Measurements from ENCODE around the gene TRIM31.

TRIM31 gene

DNA sequence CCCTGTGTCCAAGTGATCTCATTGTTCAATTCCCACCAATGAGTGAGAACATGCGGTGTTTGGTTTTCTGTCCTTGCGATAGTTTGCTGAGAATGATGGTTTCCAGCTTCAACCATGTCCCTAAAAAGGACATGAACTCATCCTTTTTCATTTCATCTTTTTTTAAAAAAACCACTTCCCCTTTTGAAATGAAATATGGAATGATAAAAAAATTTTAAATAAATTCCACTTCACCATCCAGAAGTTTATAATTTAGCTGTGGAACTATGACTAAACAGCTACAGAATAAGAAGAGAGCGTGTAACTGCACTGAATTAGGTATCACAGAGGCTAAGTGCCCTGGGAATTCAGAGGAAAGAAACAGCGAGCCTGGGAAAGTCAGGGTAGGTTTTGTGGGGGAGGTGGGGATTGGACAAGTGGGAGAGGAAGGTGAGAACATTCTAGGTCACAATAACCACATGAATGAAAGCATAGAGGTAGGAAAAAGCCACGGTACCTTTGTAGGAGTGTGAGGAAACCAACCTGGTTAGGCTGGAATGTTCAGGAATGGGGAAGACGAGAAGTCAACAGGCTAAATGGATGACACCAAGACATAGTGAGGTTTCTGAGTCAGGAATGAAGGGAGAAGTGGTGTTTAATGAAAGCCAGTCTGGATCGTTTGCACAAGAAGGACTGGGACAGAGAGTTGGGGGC is 37.1 kb upstream of the TRIM31 start:
- H2AFZ ChIP-seq (ENCODE audit: low read length), result no peak overlapping the region
- H3K4me3 ChIP-seq (ENCODE audit: low read length), result no peak overlapping the region
- no peak overlapping the region for H3K4me2 ChIP-seq (ENCODE audit: low read depth, low read length)
- no peaks in the 10 kb centered on the region for H3K4me1 ChIP-seq (ENCODE audit: low read length)
- H3K27me3 ChIP-seq (replicated peaks; ENCODE audit: insufficient read depth, low read length), result 0 out of 2 replicates have a peak, but pooled peaks cover 8% of the 10 kb centered on the region
- H3K36me3 ChIP-seq (replicated peaks; ENCODE audit: insufficient read depth, low read length), result no peaks in the 10 kb centered on the region
- no peaks in the 10 kb centered on the region for H3F3A ChIP-seq (ENCODE audit: insufficient read depth, low read length)
- H3K79me2 ChIP-seq (ENCODE audit: low read length), result no peaks in the 10 kb centered on the region
- H3K27ac ChIP-seq (ENCODE audit: low read length), result no peak overlapping the region
- H3K9me3 ChIP-seq (replicated peaks; ENCODE audit: insufficient read depth, low read length), result no peaks in the 10 kb centered on the region
- TF ChIP-seq, protein P1, sequence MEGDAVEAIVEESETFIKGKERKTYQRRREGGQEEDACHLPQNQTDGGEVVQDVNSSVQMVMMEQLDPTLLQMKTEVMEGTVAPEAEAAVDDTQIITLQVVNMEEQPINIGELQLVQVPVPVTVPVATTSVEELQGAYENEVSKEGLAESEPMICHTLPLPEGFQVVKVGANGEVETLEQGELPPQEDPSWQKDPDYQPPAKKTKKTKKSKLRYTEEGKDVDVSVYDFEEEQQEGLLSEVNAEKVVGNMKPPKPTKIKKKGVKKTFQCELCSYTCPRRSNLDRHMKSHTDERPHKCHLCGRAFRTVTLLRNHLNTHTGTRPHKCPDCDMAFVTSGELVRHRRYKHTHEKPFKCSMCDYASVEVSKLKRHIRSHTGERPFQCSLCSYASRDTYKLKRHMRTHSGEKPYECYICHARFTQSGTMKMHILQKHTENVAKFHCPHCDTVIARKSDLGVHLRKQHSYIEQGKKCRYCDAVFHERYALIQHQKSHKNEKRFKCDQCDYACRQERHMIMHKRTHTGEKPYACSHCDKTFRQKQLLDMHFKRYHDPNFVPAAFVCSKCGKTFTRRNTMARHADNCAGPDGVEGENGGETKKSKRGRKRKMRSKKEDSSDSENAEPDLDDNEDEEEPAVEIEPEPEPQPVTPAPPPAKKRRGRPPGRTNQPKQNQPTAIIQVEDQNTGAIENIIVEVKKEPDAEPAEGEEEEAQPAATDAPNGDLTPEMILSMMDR (IDR thresholded peaks at IDR 0.05; ENCODE audit: low read length), result no peak
- TF ChIP-seq EZH2phosphoT487 (IDR thresholded peaks at IDR 0.05; ENCODE audit: low read length) (no peak), EZH2 (optimal IDR thresholded peaks at IDR 0.05; ENCODE audit: low read depth, low read length) (no peak)
- no peak for DNase-seq
- no peaks in the 10 kb centered on the region for H4K20me1 ChIP-seq (ENCODE audit: insufficient read depth, low read length)
- H3K9ac ChIP-seq (ENCODE audit: low read length), result no peak overlapping the region
- H3K9me2 ChIP-seq (replicated peaks; ENCODE audit: insufficient read depth, low read length), result no peaks in the 10 kb centered on the region

DNA sequence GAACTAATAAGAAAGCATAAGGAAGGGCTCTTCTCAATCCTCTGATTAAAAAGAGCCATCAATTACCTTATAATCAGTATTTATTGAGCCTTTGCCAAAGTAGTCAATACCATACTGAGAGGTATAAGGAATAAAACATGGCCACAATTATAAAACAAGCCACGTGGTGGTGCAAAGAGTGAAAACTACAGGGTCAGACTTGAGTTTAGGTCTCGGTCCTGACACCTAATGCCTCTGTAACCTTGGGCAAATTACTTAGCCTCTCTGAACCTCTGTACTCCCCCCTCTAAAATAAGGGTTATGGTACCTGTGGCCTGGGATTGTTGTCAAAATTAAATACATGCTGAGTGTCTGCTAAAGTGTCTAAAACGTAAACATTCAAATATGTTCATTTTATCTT is 36.3 kb upstream of the TRIM31 start:
- Histone ChIP-seq H3K4me1 (ENCODE audit: low read length) (no peaks in the 10 kb centered on the region), H3K4me3 (ENCODE audit: low read length) (no peak overlapping the region), H4K20me1 (ENCODE audit: insufficient read depth, low read length) (no peaks in the 10 kb centered on the region), H3K4me2 (ENCODE audit: low read depth, low read length) (no peak overlapping the region), H3K79me2 (ENCODE audit: low read length) (no peaks in the 10 kb centered on the region), H3K27me3 (replicated peaks; ENCODE audit: insufficient read depth, low read length) (0 out of 2 replicates have a peak, but pooled peaks cover 5% of the 10 kb centered on the region), H3K36me3 (replicated peaks; ENCODE audit: insufficient read depth, low read length) (no peaks in the 10 kb centered on the region), H2AFZ (ENCODE audit: low read length) (no peak overlapping the region), H3F3A (ENCODE audit: insufficient read depth, low read length) (no peaks in the 10 kb centered on the region), H3K27ac (ENCODE audit: low read length) (no peak overlapping the region), H3K9ac (ENCODE audit: low read length) (no peak overlapping the region), H3K9me2 (replicated peaks; ENCODE audit: insufficient read depth, low read length) (no peaks in the 10 kb centered on the region), H3K9me3 (replicated peaks; ENCODE audit: insufficient read depth, low read length) (no peaks in the 10 kb centered on the region)
- TF ChIP-seq EZH2phosphoT487 (IDR thresholded peaks at IDR 0.05; ENCODE audit: low read length), result no peak
- DNase-seq, result no peak

DNA sequence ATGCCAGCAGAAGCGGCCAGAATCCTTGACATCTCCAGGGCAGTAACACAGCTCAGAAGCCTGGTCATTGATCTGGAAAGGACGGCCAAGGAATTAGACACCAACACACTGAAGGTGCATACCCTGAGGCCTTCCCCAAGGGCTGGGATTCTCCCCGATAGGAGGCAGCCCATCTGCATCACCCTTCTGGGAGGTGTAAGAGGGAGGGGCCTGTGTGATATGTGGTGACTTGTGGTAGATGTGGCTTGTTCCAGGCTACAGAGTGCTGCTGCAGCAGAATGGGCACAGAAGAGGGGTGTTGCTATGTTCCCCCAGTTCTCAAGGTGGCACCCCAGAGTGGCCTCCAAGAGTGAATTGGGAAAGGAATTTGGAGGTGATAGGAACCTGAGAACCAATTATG is 34.2 kb upstream of the TRIM31 start:
- no peaks in the 10 kb centered on the region for H3K9me2 ChIP-seq (replicated peaks; ENCODE audit: insufficient read depth, low read length)
- H3K4me2 ChIP-seq (ENCODE audit: low read depth, low read length), result no peak overlapping the region
- H4K20me1 ChIP-seq (ENCODE audit: insufficient read depth, low read length), result no peaks in the 10 kb centered on the region
- no peak overlapping the region for H2AFZ ChIP-seq (ENCODE audit: low read length)
- no peaks in the 10 kb centered on the region for H3K36me3 ChIP-seq (replicated peaks; ENCODE audit: insufficient read depth, low read length)
- no peak overlapping the region for H3K27ac ChIP-seq (ENCODE audit: low read length)
- TF ChIP-seq, protein P1 (IDR thresholded peaks at IDR 0.05; ENCODE audit: low read length), result no peak
- no peak for TF ChIP-seq EZH2 (optimal IDR thresholded peaks at IDR 0.05; ENCODE audit: low read depth, low read length)
- TF ChIP-seq EZH2phosphoT487 (IDR thresholded peaks at IDR 0.05; ENCODE audit: low read length), result no peak
- no peak overlapping the region for H3K4me3 ChIP-seq (ENCODE audit: low read length)
- no peaks in the 10 kb centered on the region for H3K4me1 ChIP-seq (ENCODE audit: low read length)
- no peaks in the 10 kb centered on the region for H3F3A ChIP-seq (ENCODE audit: insufficient read depth, low read length)
- no peak overlapping the region for H3K9ac ChIP-seq (ENCODE audit: low read length)
- H3K9me3 ChIP-seq (replicated peaks; ENCODE audit: insufficient read depth, low read length), result no peaks in the 10 kb centered on the region
- H3K27me3 ChIP-seq (replicated peaks; ENCODE audit: insufficient read depth, low read length), result peaks cover 9% of the 10 kb centered on the region; the same call in 1 of the 2 replicates
- no peaks in the 10 kb centered on the region for H3K79me2 ChIP-seq (ENCODE audit: low read length)
- no peak for DNase-seq

DNA sequence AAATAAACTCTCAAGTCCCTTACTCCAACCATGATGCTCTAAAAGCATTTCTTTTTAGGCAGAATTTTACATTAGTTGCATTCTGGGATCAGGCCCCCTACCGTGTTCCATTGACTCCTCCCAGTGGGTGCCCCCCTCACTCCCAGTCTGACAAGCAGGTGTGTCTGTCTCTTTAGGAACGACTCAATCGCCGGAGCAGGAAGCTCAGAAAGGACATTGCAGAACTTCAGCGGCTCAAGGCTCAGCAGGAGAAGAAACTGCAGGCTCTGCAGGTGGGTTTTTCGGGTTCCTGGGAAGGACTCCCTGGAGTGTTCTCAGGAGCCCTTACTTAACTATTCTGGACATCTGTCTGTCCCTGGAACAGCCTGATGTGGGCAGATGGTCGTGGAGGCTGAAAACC is 32.9 kb upstream of the TRIM31 start:
- Histone ChIP-seq H3K9me3 (replicated peaks; ENCODE audit: insufficient read depth, low read length) (no peaks in the 10 kb centered on the region), H3K27ac (ENCODE audit: low read length) (no peak overlapping the region), H3K27me3 (replicated peaks; ENCODE audit: insufficient read depth, low read length) (peaks cover 11% of the 10 kb centered on the region; the same call in 1 of the 2 replicates), H3K36me3 (replicated peaks; ENCODE audit: insufficient read depth, low read length) (no peaks in the 10 kb centered on the region), H4K20me1 (ENCODE audit: insufficient read depth, low read length) (no peaks in the 10 kb centered on the region), H3F3A (ENCODE audit: insufficient read depth, low read length) (no peaks in the 10 kb centered on the region), H3K4me1 (ENCODE audit: low read length) (no peaks in the 10 kb centered on the region), H2AFZ (ENCODE audit: low read length) (no peak overlapping the region), H3K9ac (ENCODE audit: low read length) (no peak overlapping the region), H3K4me2 (ENCODE audit: low read depth, low read length) (no peak overlapping the region), H3K79me2 (ENCODE audit: low read length) (no peaks in the 10 kb centered on the region), H3K9me2 (replicated peaks; ENCODE audit: insufficient read depth, low read length) (no peaks in the 10 kb centered on the region), H3K4me3 (ENCODE audit: low read length) (no peak overlapping the region)
- TF ChIP-seq EZH2phosphoT487 (IDR thresholded peaks at IDR 0.05; ENCODE audit: low read length) (no peak), EZH2 (optimal IDR thresholded peaks at IDR 0.05; ENCODE audit: low read depth, low read length) (no peak)
- TF ChIP-seq, protein P1 (IDR thresholded peaks at IDR 0.05; ENCODE audit: low read length), result no peak
- DNase-seq, result no peak
